Pancreas (tissue), 10 donors: ENCODE results near the gene PIGN. TPM values are rescaled to one million over a fixed set of nuclear protein-coding genes. Genes with fewer than 3 reads are reported as not detected.

Source experiments
- ATAC-seq, 4 donors: fragments of 200-7000 bp; cut with Tn5 transposase; one replicate each; pipeline versions ENCODE4 v1.8.0 to v1.9.1; 2020; ENCODE audit warnings: mild to moderate bottlenecking in 4 of 4, moderate library complexity in 4 of 4
- DNase-seq, 6 donors: peaks; one replicate each; pipeline ENCODE4 v3.0.0-alpha.2; 2020
- FAIRE-seq: peaks from 2 replicates; lab custom pipeline; 2012; peaks lifted over from hg19 to GRCh38; lab: Jason Lieb, UNC
- H3K27ac ChIP-seq, 4 donors: fragments of 200-600 bp; sonication (generic); 1 replicate in 3 of 4; 2 replicates in 1 of 4; pipeline versions ENCODE4 v1.5.0 to v1.8.0; 2020
- H3K27me3 ChIP-seq, 4 donors: fragments of 200-600 bp; one replicate each; pipeline ENCODE4 v1.8.0; 2021
- H3K36me3 ChIP-seq, 3 donors: fragments of 200-600 bp; sonication (generic) in 1 of 3; one replicate each; pipeline versions ENCODE4 v1.5.0 to v1.8.0; 2020 to 2021
- H3K4me1 ChIP-seq, 3 donors: fragments of 200-600 bp; one replicate each; pipeline ENCODE4 v1.8.0; 2021
- H3K4me3 ChIP-seq, 4 donors: fragments of 200-600 bp; sonication (generic) in 2 of 4; one replicate each; pipeline versions ENCODE4 v1.5.0 to v1.8.0; 2020 to 2021
- H3K9me3 ChIP-seq, 4 donors: fragments of 200-600 bp; one replicate each; pipeline ENCODE4 v1.8.0; 2021
- CTCF ChIP-seq, 4 donors: fragments of 200-600 bp; sonication (generic) in 3 of 4; IDR thresholded peaks; one replicate each; pipeline versions ENCODE4 v1.5.0 to v1.8.0; 2021; ENCODE audit warnings: antibody characterized with exemption in 4 of 4
- WGBS, 2 donors: extraction: QIAGEN DNeasy Blood & Tissue Kit; methylation state at CpG; one replicate each; pipeline ENCODE4 v1.1.7; 2013; 5-methylcytosine and 5-hydroxymethylcytosine counted together
- intact Hi-C, 3 donors: fragments of 100-400 bp; cut with DNase I; formaldehyde crosslinking; loops; one replicate each; pipeline versions ENCODE4 v1.11.1 to v1.14.2; 2022
- polyA plus RNA-seq, 2 donors: library from polyadenylated mRNA; stranded (reverse); fragments of 200-250 nt; gene quantifications; one replicate each; pipeline ENCODE4 v1.2.3, GENCODE V29; 2013
- total RNA-seq, 6 donors: library from RNA; stranded (reverse); fragmentation: NEBNext Ultra II Directional in 4 of 6; extraction: Animal tissue kit (Norgen Biotek cat#: 25700) in 4 of 6; gene quantifications; one replicate each; pipeline versions ENCODE4 v1.2.1 to v1.2.4, GENCODE V29; 2021 to 2023
- donor health status: healthy with polysubstance abuse.
- donor health status: DM: no; HTN: no; CAD: no; lungs with moderate emphysema.
- donor health status: DM: no; HTN: no; CAD: no.
- donor health status: control.
- donor health status: control.
- donor health status: Bipolar disorder and iron deficiency.
- donor health status: DM: yes; HTN: yes; CAD: no.
- donor health status: DM: no; HTN: no; CAD: no.
- donor health status: DM: no; HTN: no; CAD: no.
- donor health status: DM: yes; HTN: yes; CAD: no.

PIGN gene
- total and polyA plus RNA-seq, 8 donors, result 3.1 to 23.1 (median 17.1) TPM

GRCh38 chr18:62102221-62102620, 84.6 kb downstream of the PIGN start:
- 97 to 100% methylated on average over 1 of the region's 1 CpG for WGBS, 2 donors
- TF ChIP-seq CTCF (IDR thresholded peaks at IDR 0.05), result no peak
- Histone ChIP-seq H3K27ac (no peak overlapping the region), H3K4me1 (no peaks in the 10 kb centered on the region), H3K36me3 (peaks cover 0 to 10% (median 0%) of the 10 kb centered on the region in 3 donors), H3K27me3 (no peaks in the 10 kb centered on the region), H3K4me3 (no peak overlapping the region), H3K9me3 (no peaks in the 10 kb centered on the region)
- intact Hi-C loops, result no loop called here
- DNase-seq, result no peak
- no peak for FAIRE-seq
- ATAC-seq, result no peak

- no peak for TF ChIP-seq CTCF (IDR thresholded peaks at IDR 0.05)
- ATAC-seq (no peak), DNase-seq (no peak), FAIRE-seq (no peak)
- intact Hi-C loops, result no loop called here
- Histone ChIP-seq H3K27me3 (no peaks in the 10 kb centered on the region), H3K36me3 (peaks cover 0 to 10% (median 0%) of the 10 kb centered on the region in 3 donors), H3K4me1 (no peaks in the 10 kb centered on the region), H3K9me3 (no peaks in the 10 kb centered on the region), H3K4me3 (no peak overlapping the region), H3K27ac (no peak overlapping the region)
- 83 to 92% methylated on average over 1 of the region's 1 CpG for WGBS, 2 donors
Measured at GRCh38 chr18:62101321-62101721, 85.5 kb downstream of the PIGN start.

- no peak for FAIRE-seq
- WGBS, 2 donors, result 89 to 90% methylated on average over 4 of the region's 4 CpGs
Measured at GRCh38 chr18:62098960-62099359, 87.9 kb downstream of the PIGN start.

GRCh38 chr18:62097698-62098097, 89.2 kb downstream of the PIGN start:
- Histone ChIP-seq H3K27ac (no peak overlapping the region), H3K4me3 (no peak overlapping the region), H3K4me1 (no peaks in the 10 kb centered on the region), H3K27me3 (no peaks in the 10 kb centered on the region), H3K36me3 (peaks cover 0 to 10% (median 0%) of the 10 kb centered on the region in 3 donors), H3K9me3 (no peaks in the 10 kb centered on the region)
- FAIRE-seq (no peak), DNase-seq (no peak), ATAC-seq (no peak)
- WGBS, 2 donors, result 93 to 94% methylated on average over 4 of the region's 4 CpGs
- no peak for TF ChIP-seq CTCF (IDR thresholded peaks at IDR 0.05)
- intact Hi-C loops, result no loop called here

More at GRCh38 chr18:62098960-62099359, 87.9 kb downstream of the PIGN start:
- DNase-seq (no peak), ATAC-seq (no peak)
- no peaks in the 10 kb centered on the region for H3K4me1 ChIP-seq
- no peak overlapping the region for H3K27ac ChIP-seq
- no peak for TF ChIP-seq CTCF (IDR thresholded peaks at IDR 0.05)
- peaks cover 0 to 10% (median 0%) of the 10 kb centered on the region in 3 donors for H3K36me3 ChIP-seq
- intact Hi-C loops, result no loop called here
- no peaks in the 10 kb centered on the region for H3K9me3 ChIP-seq
- no peaks in the 10 kb centered on the region for H3K27me3 ChIP-seq
- no peak overlapping the region for H3K4me3 ChIP-seq

- no peak overlapping the region for H3K4me3 ChIP-seq
- intact Hi-C loops, result no loop called here
- peaks cover 0 to 8% (median 0%) of the 10 kb centered on the region in 3 donors for H3K36me3 ChIP-seq
- H3K4me1 ChIP-seq, result peaks cover 0 to 11% (median 4%) of the 10 kb centered on the region in 3 donors
- no peak for DNase-seq
- H3K27me3 ChIP-seq, result no peaks in the 10 kb centered on the region
- 36% methylated on average over 5 of the region's 5 CpGs for WGBS, 2 donors
- no peak overlapping the region for H3K27ac ChIP-seq
- peak; percentile 62 to 83 (median 70) for ATAC-seq
- no peak for TF ChIP-seq CTCF (IDR thresholded peaks at IDR 0.05)
- no peak for FAIRE-seq
- no peaks in the 10 kb centered on the region for H3K9me3 ChIP-seq
Measured at GRCh38 chr18:62091487-62092120, 95.3 kb downstream of the PIGN start.
